HS-27A (cell line): ENCODE measurements around the gene ITGA7.

Experiments
- DNase-seq: peaks from one replicate; pipeline ENCODE4 v3.0.0-alpha.2; 2012; ENCODE audit warnings: low read depth, missing footprints

ITGA7 gene

GRCh38 chr12:55641595-55641994 lies 66.1 kb downstream of the ITGA7 start:
- DNase-seq: no peak

GRCh38 chr12:55637467-55637866 lies 70.2 kb downstream of the ITGA7 start:
- no peak for DNase-seq

GRCh38 chr12:55636853-55637252 lies 70.9 kb downstream of the ITGA7 start, which contains the start of gene OR10P1:
Gene OR10P1 (plus strand): TSS chr12:55636892. CDS start chr12:55636892, 0 bp downstream.
- no peak for DNase-seq

GRCh38 chr12:55636116-55636655 lies 71.5 kb downstream of the ITGA7 start:
- no peak for DNase-seq
